ENCODE results near the gene IQCH.

- TF ChIP-seq CTCF (IDR thresholded peaks at IDR 0.05) (no peak), POLR2A (IDR thresholded peaks at IDR 0.05) (no peak), POLR2AphosphoS5 (IDR thresholded peaks at IDR 0.05) (no peak), EP300 (IDR thresholded peaks at IDR 0.05; ENCODE audit: low read depth) (no peak)
Measured at GRCh38 chr15:67547064-67547463, 292.5 kb downstream of the IQCH start.

All from transverse colon (tissue), 4 donors.